ENCODE measurements around the gene PTPRN2. TPM values are rescaled to one million over a fixed set of nuclear protein-coding genes. Genes with fewer than 3 reads are reported as not detected.
A peak's percentile ranks its signal among the peaks of the same experiment; 100 is the strongest.

The PTPRN2 gene
- polyA plus RNA-seq, 1 of the 3 experiments (the other 2 are of a cell fraction), result 4.0 TPM

- WGBS (ENCODE audit: low lambda C conversion rate), result 24% methylated on average over 15 of the region's 20 CpGs
- Histone ChIP-seq H3K9me2 (no peaks in the 10 kb centered on the region), H3F3A (replicated peaks; ENCODE audit: insufficient read depth) (no peaks in the 10 kb centered on the region), H3K27ac (ENCODE audit: low read depth in 2 of 2, low read length in 1 of 2) (no peak overlapping the region), H4K20me1 (ENCODE audit: insufficient read depth) (no peaks in the 10 kb centered on the region), H3K9me3 (no peaks in the 10 kb centered on the region; the same call in 1 of the 2 replicates), H3K4me1 (ENCODE audit: control insufficient read depth in 1 of 2, insufficient read depth in 2 of 2, low read depth in 1 of 2, low read length in 1 of 2) (peaks cover 0 to 4% of the 10 kb centered on the region in 2 experiments; a peak in 1 of 4 replicates), H2AFZ (ENCODE audit: low read depth) (no peak overlapping the region), H3K36me3 (replicated peaks in 1 of 2; ENCODE audit: control insufficient read depth in 1 of 2, insufficient read depth in 2 of 2, low read length in 1 of 2) (no peaks in the 10 kb centered on the region), H3K9ac (no peak overlapping the region), H3K4me2 (no peak overlapping the region), H3K79me2 (ENCODE audit: insufficient read depth) (no peaks in the 10 kb centered on the region), H3K4me3 (ENCODE audit: low read depth in 2 of 2, low read length in 1 of 2) (no peak overlapping the region), H3K27me3 (ENCODE audit: insufficient read depth) (no peaks in the 10 kb centered on the region)
- POLR2A ChIA-PET, result no interaction called here
- no peak for TF ChIP-seq FOSL2 (IDR thresholded peaks at IDR 0.05; ENCODE audit: borderline replicate concordance, low read depth)
- TF ChIP-seq RCOR1 (IDR thresholded peaks at IDR 0.05; ENCODE audit: low read length), result no peak
- TF ChIP-seq FOXM1 (IDR thresholded peaks at IDR 0.05; ENCODE audit: low read depth), result no peak
- no peak for TF ChIP-seq MXI1 (IDR thresholded peaks at IDR 0.05; ENCODE audit: low read depth, low read length)
- no peak for TF ChIP-seq USF2 (IDR thresholded peaks at IDR 0.05; ENCODE audit: borderline replicate concordance, low read depth, low read length)
- no peak for TF ChIP-seq USF1 (IDR thresholded peaks at IDR 0.05; ENCODE audit: borderline replicate concordance, low read depth)
- TF ChIP-seq RFX5 (IDR thresholded peaks at IDR 0.05; ENCODE audit: low read length), result no peak
- no peak for TF ChIP-seq SMC3 (IDR thresholded peaks at IDR 0.05; ENCODE audit: low read depth, low read length)
- no peak for TF ChIP-seq EZH2phosphoT487 (IDR thresholded peaks at IDR 0.05; ENCODE audit: borderline replicate concordance, low read depth)
- TF ChIP-seq TCF12 (IDR thresholded peaks at IDR 0.05), result no peak
- no peak for TF ChIP-seq IRF3 (IDR thresholded peaks at IDR 0.05; ENCODE audit: low read depth, low read length)
- no peak for TF ChIP-seq YY1 (IDR thresholded peaks at IDR 0.05; ENCODE audit: low read depth)
- no peak for TF ChIP-seq MEF2A (IDR thresholded peaks at IDR 0.05; ENCODE audit: borderline replicate concordance, low read depth)
- TF ChIP-seq REST (IDR thresholded peaks at IDR 0.05; ENCODE audit: low read depth, low read length), result no peak
- TF ChIP-seq FOXJ3 (CRISPR knock-in tag; IDR thresholded peaks at IDR 0.05), result no peak
- peak; percentile 85 for DNase-seq
- CTCF ChIA-PET, result interaction anchor here (0.8 to 1.9 kb wide), 3 partner anchors 9 to 44 kb away, joined by 3 to 6 read pairs (median 4); no protein-coding TSS in a partner anchor
Observed at GRCh38 chr7:157818701-157819454, 768.7 kb downstream of the PTPRN2 start.
